Motor neuron (in vitro differentiated cells): ENCODE data around the gene FRG2. TPM values are rescaled to one million over a fixed set of nuclear protein-coding genes. Genes with fewer than 3 reads are reported as not detected.
"Not testable (repeated sequence)": the region's sequence is repeated elsewhere in the genome, so short reads cannot be mapped to it uniquely, and the experiment has no call there.

ENCODE experiments used
- ATAC-seq, 8 experiments: fragments of 200-7000 bp; cut with Tn5 transposase; replicated peaks in 6 of 8; 2 replicates each; pipeline ENCODE4 v1.8.0; 2021; ENCODE audit warnings: mild to moderate bottlenecking in 8 of 8, moderate library complexity in 8 of 8
- H3K27ac ChIP-seq, 2 donors: fragments of 250-450 bp; sonication (Bioruptor Pico); 2 replicates each; pipeline ENCODE4 v1.9.0; 2021; ENCODE audit warnings: antibody characterized with exemption in 2 of 2, mild to moderate bottlenecking in 2 of 2, moderate library complexity in 1 of 2
- H3K4me1 ChIP-seq, 2 donors: fragments of 250-450 bp; sonication (Bioruptor Pico); replicated peaks in 1 of 2; 2 replicates each; pipeline ENCODE4 v1.6.1; 2021; ENCODE audit warnings: antibody characterized with exemption in 2 of 2, mild to moderate bottlenecking in 2 of 2, moderate library complexity in 1 of 2
- H3K4me3 ChIP-seq, 5 donors: fragments of 250-450 bp; sonication (Bioruptor Pico); 2 replicates each; pipeline ENCODE4 v1.9.0; 2021; ENCODE audit warnings: antibody characterized with exemption in 5 of 5, mild to moderate bottlenecking in 5 of 5, moderate library complexity in 4 of 5
- WGBS, 10 experiments: fragments of 450-650 bp; shearing (Covaris generic); methylation state at CpG; one replicate each; pipeline ENCODE4 v1.0.0; 2022; 5-methylcytosine and 5-hydroxymethylcytosine counted together
- in situ Hi-C, 9 experiments: fragments of 400-800 bp; cut with MboI; loops; one replicate each; pipeline ENCODE4 v1.15.0; 2021; ENCODE audit warnings: low sequenced_read_pairs in 9 of 9, low pct_unique_long_range_greater_than_20kb in 2 of 9; ENCODE audit not compliant: unreplicated experiment in 9 of 9
- total RNA-seq, 8 experiments: library from RNA; unstranded; fragments of 300-600 nt; gene quantifications; 2 replicates each; pipeline versions ENCODE4 v1.2.3 to v1.2.4, GENCODE V29; 2022

The FRG2 gene
- total RNA-seq, 8 experiments from 2014 or later: 0.15 to 0.19 TPM; not detected in 6

DNA sequence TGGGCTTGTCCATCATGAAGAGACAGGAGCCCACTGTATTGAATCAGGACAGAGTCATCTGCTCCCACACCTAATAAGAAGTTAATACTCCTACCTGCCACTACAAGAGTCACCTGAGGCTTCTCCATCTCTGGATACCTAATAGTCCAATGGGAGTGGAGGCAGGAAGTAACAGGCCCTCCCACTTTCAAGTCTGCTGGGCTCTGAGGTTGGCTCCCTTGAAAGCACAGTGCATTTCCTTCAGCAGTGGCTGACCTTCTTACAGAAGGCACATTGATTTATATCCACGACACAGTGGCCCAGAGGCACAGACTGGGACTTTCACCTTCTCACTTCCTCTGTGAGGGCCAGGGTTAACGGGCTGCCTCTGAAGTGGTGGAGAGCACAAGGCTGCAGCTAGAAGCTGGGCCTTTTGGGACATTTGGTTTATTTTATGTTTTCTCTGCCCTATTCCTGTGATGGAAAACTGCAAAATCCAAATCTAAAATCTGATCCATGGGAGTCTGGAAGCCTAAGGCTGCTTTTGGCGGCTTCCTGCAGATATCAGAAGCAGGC lies 38.1 kb downstream of the FRG2 start:
- in situ Hi-C loops: no loop called here
- H3K27ac ChIP-seq: no peak overlapping the region
- 0 to 88% (median 57%) methylated on average over 1 to 3 of the region's 3 CpGs; no CpG with 5 or more reads in 4 of the 10 experiments for WGBS, 10 experiments
- no peaks in the 10 kb centered on the region for H3K4me1 ChIP-seq
- ATAC-seq: no peak
- H3K4me3 ChIP-seq: no peak overlapping the region

DNA sequence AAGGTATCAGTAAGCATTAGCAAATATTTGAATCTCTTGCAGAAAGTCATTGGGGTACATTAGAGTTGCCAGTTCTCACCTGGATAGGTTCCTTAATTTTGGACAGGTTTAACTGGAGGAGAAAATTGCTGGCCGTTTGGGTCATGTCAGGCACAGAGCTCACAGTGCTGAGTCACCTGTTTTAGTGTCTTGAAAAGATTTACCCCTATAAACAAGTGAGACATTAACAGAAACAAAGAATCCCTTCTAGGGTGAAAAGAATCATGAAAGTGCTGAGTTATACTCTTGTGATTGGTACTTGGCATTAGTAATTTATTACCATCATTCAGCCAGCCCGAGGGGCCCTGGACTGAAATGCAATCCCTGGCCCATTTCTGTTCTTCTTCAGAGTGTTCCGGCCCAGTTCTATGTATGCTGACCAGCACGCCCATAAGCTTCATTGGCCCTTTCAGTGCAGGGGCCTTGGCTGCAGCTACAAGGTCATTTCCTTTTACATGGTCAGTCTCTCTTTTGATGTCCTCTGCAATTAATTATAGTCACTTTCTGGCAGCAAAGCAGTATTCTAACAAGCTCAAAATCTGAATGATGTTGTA lies 41.3 kb downstream of the FRG2 start:
- H3K4me3 ChIP-seq, H3K27ac ChIP-seq, in situ Hi-C loops, ATAC-seq, H3K4me1 ChIP-seq: not testable (repeated sequence)
- 0 to 73% (median 21%) methylated on average over 1 to 3 of the region's 4 CpGs; no CpG with 5 or more reads in 4 of the 10 experiments for WGBS, 10 experiments

DNA sequence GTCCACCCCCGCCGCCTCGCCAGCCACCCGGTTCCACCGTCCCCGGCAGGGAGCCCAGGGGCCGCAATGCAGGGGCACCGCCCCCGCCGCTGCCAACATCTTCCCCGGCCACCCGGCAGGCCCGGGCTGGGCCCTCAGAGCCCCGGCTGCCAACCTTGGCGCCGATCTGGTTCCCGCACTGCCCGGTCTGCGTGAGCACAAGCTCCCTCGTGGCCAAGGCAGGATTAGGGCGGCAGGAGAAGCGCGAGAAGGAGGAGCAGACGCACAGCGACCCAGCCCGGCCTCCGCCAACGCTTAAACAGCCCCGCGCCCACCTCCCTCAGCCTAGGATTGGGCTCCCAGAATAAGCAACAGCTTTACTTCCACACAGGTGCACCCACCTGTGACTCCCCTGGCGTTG lies 42.4 kb downstream of the FRG2 start:
- in situ Hi-C loops: not testable (repeated sequence)

DNA sequence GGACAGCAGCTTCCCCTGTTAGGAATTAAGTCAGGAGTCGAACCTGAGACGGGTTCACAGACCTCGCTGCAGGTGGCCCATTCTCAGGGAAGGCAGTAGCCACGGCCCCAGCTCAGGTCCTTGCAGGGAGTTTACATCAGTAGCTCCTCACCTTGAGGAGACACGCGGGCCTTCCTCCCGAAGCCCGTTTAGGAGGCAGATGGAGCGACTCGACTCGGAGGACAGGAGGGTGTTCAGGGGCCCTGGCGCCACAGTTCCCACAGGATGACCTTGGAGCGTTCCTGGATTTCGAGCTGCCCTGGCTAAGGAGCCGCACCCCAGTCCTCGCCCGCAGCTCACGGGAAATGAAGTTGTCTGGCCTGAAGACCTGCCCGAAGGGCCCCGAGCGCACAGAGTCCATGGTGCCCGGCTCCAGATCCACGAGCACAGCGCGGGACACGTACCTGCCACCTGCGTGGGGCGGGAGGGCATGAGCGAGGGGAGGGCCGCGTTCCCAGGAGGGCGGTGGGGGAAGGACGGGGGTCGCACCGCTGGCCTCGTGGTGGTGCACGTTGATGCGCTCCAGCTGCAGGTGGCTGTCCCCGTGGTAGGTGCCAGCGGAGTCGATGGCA lies 43.0 kb downstream of the FRG2 start:
- H3K4me3 ChIP-seq, H3K27ac ChIP-seq, in situ Hi-C loops, ATAC-seq, H3K4me1 ChIP-seq: not testable (repeated sequence)
- no CpG with 5 or more reads among the region's 41 CpGs for WGBS, 10 experiments

More for the DNA sequence above, 42.4 kb downstream of the FRG2 start:
- not testable (repeated sequence) for H3K27ac ChIP-seq, ATAC-seq, H3K4me3 ChIP-seq, H3K4me1 ChIP-seq
- no CpG with 5 or more reads among the region's 31 CpGs for WGBS, 10 experiments

DNA sequence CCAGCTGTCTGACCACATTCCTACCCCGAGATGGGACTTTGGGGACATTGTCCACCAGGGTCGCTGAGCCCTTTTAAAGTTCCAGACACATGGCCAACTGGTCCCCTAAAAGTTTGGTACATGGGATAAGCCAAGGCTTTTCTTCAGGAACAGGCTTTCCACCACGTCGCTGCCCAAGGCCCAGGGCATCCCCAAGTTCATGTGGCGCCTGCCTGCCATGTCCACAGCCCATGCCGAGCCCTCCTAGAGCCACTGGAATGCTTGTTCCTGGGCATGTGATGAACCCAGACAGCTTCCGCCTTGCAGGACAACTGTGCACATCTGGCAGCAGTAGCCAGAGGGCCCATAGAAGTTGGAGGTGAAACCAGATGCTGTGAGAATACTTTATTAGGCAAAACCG lies 45.1 kb downstream of the FRG2 start:
- Histone ChIP-seq H3K4me1 (no peaks in the 10 kb centered on the region), H3K27ac (no peak overlapping the region), H3K4me3 (no peak overlapping the region)
- in situ Hi-C loops: no loop called here
- WGBS, 10 experiments: 0 to 100% (median 70%) methylated on average over 1 to 3 of the region's 8 CpGs; no CpG with 5 or more reads in 3 of the 10 experiments
- ATAC-seq: no peak

DNA sequence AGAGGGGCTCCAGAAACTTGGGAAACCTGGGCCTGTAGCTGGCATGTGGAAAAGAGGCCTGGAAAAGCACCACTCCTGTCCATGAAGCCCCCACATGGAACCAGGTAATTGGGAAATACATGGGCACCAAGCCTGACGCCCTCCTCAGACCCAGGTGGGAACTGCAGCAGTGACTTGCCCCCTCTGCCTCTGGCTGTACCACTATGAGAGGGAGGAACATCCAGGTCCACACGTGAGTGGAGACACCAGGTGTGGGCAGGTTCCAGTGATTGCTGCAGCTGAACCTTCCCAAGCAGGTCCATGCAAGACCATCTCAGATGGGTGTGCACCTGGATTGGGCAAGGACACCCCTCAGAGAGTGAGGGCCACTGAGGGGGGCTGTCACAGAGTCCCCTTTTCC lies 46.8 kb downstream of the FRG2 start:
- in situ Hi-C loops, H3K4me1 ChIP-seq, H3K27ac ChIP-seq, ATAC-seq, H3K4me3 ChIP-seq: not testable (repeated sequence)
- WGBS, 10 experiments: 0% methylated on average over 1 of the region's 2 CpGs; no CpG with 5 or more reads in 9 of the 10 experiments

DNA sequence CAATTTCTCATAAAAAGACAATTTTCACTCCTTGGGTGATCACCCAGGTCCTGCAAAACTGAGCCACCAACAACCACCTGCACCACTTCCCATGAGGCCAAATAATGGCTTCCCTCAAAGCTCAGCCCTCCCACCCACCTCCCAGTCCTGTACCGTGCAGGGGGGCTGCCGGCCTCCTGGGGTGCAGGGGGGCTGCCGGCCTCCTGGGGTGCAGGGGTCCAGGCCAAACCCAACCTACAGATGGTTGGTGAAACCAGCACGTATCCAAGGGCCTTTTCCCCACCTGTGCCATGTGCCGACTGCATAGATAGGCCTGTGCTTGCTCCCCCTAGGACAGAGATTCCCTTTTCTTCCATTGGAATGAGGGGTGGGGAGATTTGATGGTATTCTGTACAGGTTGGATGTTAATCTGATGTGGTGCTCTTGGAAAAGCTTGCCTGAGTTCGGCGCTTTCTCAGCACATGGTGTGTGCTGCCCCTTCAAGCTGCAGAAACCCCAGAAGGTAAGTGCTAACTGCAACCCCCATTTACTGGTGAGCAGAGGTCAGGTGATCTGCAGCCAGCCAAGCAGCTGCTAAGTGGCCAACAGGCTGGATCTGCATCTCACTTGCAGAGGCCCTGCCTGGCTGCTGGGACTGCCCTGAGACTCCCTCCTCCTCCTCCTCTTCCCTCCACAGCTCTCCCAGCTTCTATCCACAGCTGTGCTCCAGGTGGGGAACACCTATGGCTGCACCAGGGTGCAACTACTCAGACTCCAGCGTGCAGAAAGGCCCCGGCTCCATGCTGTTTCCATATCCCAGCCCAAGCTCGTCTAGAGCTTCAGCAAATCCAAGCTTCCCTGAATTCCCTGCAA lies 47.6 kb downstream of the FRG2 start:
- Histone ChIP-seq H3K4me3 (no peak overlapping the region), H3K4me1 (no peaks in the 10 kb centered on the region), H3K27ac (no peak overlapping the region)
- WGBS, 10 experiments: 0 to 87% (median 49%) methylated on average over 1 to 5 of the region's 10 CpGs; no CpG with 5 or more reads in 3 of the 10 experiments
- no peak for ATAC-seq
- in situ Hi-C loops: no loop called here

Other genes starting within 250 kb of the FRG2 start
- gene FRG1, start 86.4 kb downstream of the FRG2 start, total RNA-seq: 10 to 100 TPM; 48.6 to 68.0 (median 55.2) TPM
- under 1 TPM in 6 of 8 experiments, not detected in 2; 0.04 to 0.85 (median 0.14) TPM for gene DBET, start 37.2 kb upstream of the FRG2 start, total RNA-seq
- gene DUX4, start 146.5 kb upstream of the FRG2 start, total RNA-seq: under 1 TPM in 3 of 8 experiments, not detected in 5; 0.41 to 0.85 (median 0.45) TPM